Caco-2 (cell line): ENCODE results near the gene NUB1. TPM values are rescaled to one million over a fixed set of nuclear protein-coding genes. Genes with fewer than 3 reads are reported as not detected.

ENCODE experiments used
- BruUV-seq: library from RNA; stranded (reverse); fragments of 400-500 nt; replicated peaks from 2 replicates; lab custom pipeline; 2021; lab: Mats Ljungman, UMichigan
- CTCF ChIA-PET: fragments of 300-600 bp; sonication (Branson Sonifier 250); formaldehyde crosslinking; loops from one replicate; lab custom pipeline; 2022; ENCODE audit warnings: antibody characterized with exemption; lab: Charles Lee
- POLR2A ChIA-PET: fragments of 300-600 bp; sonication (Branson Sonifier 250); formaldehyde crosslinking; loops from one replicate; lab custom pipeline; 2022; ENCODE audit warnings: antibody characterized with exemption; lab: Charles Lee
- DNase-seq, 2 experiments: peaks; one replicate each; pipeline versions ENCODE4 v3.0.0 to v3.0.0-alpha.2; 2020 to 2022
- H3K27me3 ChIP-seq: replicated peaks from 2 replicates; pipeline ENCODE4 v1.6.0; 2011; ENCODE audit warnings: low read length; ENCODE audit not compliant: control insufficient read depth, insufficient read depth
- H3K36me3 ChIP-seq: 2 replicates; pipeline ENCODE4 v1.5.1; 2011; ENCODE audit warnings: low read length; ENCODE audit not compliant: control insufficient read depth, insufficient read depth
- H3K4me1 ChIP-seq: fragments of 250-450 bp; sonication (Bioruptor Pico); 2 replicates; pipeline ENCODE4 v1.5.1; 2020; ENCODE audit warnings: mild to moderate bottlenecking
- H3K4me3 ChIP-seq: 2 replicates; pipeline ENCODE4 v1.5.1; 2011; ENCODE audit warnings: low read depth, mild to moderate bottlenecking, control low read depth, low read length
- H3K9me3 ChIP-seq: fragments of 250-450 bp; sonication (Bioruptor Pico); 2 replicates; pipeline ENCODE4 v1.5.1; 2020; ENCODE audit warnings: mild to moderate bottlenecking, moderate library complexity
- H3K27ac Mint-ChIP-seq: one replicate; pipeline ENCODE4 v1.8.0; 2022; ENCODE audit warnings: mixed read lengths; ENCODE audit not compliant: unreplicated experiment
- H3K27me3 Mint-ChIP-seq: one replicate; pipeline ENCODE4 v1.8.0; 2022; ENCODE audit warnings: mixed read lengths; ENCODE audit not compliant: insufficient read depth, unreplicated experiment
- H3K36me3 Mint-ChIP-seq: one replicate; pipeline ENCODE4 v1.8.0; 2022; ENCODE audit warnings: mild to moderate bottlenecking, mixed read lengths; ENCODE audit not compliant: insufficient read depth, unreplicated experiment
- H3K4me1 Mint-ChIP-seq: one replicate; pipeline ENCODE4 v1.8.0; 2022; ENCODE audit warnings: low read depth, mixed read lengths; ENCODE audit not compliant: unreplicated experiment
- H3K4me3 Mint-ChIP-seq: one replicate; pipeline ENCODE4 v1.8.0; 2022; ENCODE audit warnings: mild to moderate bottlenecking, moderate library complexity, mixed read lengths; ENCODE audit not compliant: unreplicated experiment
- H3K9me3 Mint-ChIP-seq: one replicate; pipeline ENCODE4 v1.8.0; 2022; ENCODE audit warnings: mixed read lengths; ENCODE audit not compliant: unreplicated experiment
- intact Hi-C: fragments of 100-400 bp; cut with micrococcal nuclease; formaldehyde crosslinking; loops from one replicate; pipeline ENCODE4 v1.10.0; 2022; ENCODE audit not compliant: unreplicated experiment
- total RNA-seq: library from RNA; stranded (reverse); gene quantifications from 2 replicates; pipeline ENCODE4 v1.2.3, GENCODE V29; 2022
- TF ChIP-seq, protein P1 (sequence below), 2 experiments: fragments of 200-600 bp in 1 of 2; IDR thresholded peaks; 1 replicate in 1 of 2; 2 replicates in 1 of 2; pipeline versions ENCODE4 v1.5.1 to v1.8.0; 2011 to 2022; ENCODE audit warnings: antibody characterized with exemption in 1 of 2, control low read depth in 1 of 2, inconsistent platforms in 1 of 2, low read depth in 1 of 2, low read length in 1 of 2, mild to moderate bottlenecking in 1 of 2, moderate library complexity in 1 of 2; ENCODE audit not compliant: insufficient read depth in 1 of 2, severe bottlenecking in 1 of 2, unreplicated experiment in 1 of 2

NUB1 gene
- total RNA-seq, 1 experiment from 2014 or later: 51.6 TPM

DNA sequence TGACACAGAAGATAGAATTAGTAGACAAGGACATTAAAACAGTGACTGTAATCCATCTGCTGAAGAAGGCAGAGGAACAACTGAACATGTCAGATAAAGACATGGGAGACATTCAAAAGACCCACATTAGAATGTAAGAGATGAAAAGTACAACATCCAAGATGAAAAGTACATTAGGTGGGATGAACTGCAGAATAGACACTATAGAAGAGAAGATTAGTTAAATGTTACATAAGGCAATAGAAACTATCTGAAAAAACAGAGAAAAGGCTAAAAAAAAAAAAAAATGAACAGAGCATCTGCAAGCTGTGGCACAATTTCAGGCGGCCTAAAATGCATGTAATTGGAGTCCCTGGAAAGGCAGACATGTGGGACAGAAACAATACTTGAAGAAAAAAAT lies 21.6 kb downstream of the NUB1 start:
- no peak for DNase-seq
- POLR2A ChIA-PET: interaction anchor here (0.7 kb wide), 1 partner anchor 49 kb away, joined by 5 read pairs; no protein-coding TSS in a partner anchor
- Histone ChIP-seq H3K4me1 (0 out of 2 replicates have a peak, but pooled peaks cover 3% of the 10 kb centered on the region), H3K9me3 (no peaks in the 10 kb centered on the region), H3K4me3 (no peak overlapping the region), H3K27me3 (no peaks in the 10 kb centered on the region), H3K36me3 (no peaks in the 10 kb centered on the region; the same call in 1 of the 2 replicates)
- TF ChIP-seq, protein P1, sequence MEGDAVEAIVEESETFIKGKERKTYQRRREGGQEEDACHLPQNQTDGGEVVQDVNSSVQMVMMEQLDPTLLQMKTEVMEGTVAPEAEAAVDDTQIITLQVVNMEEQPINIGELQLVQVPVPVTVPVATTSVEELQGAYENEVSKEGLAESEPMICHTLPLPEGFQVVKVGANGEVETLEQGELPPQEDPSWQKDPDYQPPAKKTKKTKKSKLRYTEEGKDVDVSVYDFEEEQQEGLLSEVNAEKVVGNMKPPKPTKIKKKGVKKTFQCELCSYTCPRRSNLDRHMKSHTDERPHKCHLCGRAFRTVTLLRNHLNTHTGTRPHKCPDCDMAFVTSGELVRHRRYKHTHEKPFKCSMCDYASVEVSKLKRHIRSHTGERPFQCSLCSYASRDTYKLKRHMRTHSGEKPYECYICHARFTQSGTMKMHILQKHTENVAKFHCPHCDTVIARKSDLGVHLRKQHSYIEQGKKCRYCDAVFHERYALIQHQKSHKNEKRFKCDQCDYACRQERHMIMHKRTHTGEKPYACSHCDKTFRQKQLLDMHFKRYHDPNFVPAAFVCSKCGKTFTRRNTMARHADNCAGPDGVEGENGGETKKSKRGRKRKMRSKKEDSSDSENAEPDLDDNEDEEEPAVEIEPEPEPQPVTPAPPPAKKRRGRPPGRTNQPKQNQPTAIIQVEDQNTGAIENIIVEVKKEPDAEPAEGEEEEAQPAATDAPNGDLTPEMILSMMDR (IDR thresholded peaks at IDR 0.05; ENCODE audit: insufficient read depth in 1 of 2, low read depth in 1 of 2, low read length in 1 of 2, severe bottlenecking in 1 of 2, unreplicated experiment in 1 of 2): no peak
- Mint-ChIP-seq H3K36me3 (peaks cover 46% of the 10 kb centered on the region), H3K27me3 (no peaks in the 10 kb centered on the region), H3K27ac (no peak overlapping the region), H3K4me1 (no peaks in the 10 kb centered on the region), H3K4me3 (no peak overlapping the region), H3K9me3 (no peaks in the 10 kb centered on the region)
- intact Hi-C loops: no loop called here
- CTCF ChIA-PET: no interaction called here
- no TSS peak for BruUV-seq

DNA sequence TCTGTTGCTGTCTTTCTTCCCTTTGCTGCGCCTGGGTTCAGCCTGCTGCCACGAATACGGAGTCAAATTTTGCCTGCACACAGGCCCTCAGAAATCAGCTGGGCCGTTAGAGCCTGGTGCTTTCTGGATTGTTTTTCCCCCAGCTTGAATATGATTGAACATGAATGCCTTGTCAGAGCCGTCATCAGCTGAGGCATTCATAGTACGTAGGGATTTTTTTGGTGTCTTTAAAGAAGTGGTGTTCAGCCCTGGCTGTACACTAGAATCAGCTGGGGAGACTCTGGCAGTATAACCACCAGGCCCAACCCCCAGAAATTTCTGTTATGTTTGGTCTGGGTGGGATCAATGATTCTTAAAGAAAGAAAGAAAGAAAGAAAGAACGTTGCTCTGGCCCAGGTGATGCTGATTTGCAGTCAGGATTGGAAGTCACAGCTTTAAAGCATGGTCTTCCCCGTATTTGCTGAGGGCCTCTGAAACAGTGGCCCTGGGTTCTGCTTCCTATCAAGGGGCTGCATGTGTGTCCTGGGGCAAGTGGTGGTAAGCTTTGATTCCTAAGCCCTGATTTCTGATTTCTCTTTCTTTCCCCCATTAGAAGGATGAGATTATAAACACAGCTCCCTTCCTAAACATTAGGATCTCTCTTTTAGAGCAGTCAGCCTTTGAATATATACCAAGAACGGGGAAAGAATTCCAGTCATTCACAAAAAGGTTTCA lies 24.7 kb downstream of the NUB1 start:
- Histone ChIP-seq H3K27me3 (no peaks in the 10 kb centered on the region), H3K9me3 (no peaks in the 10 kb centered on the region), H3K4me3 (no peak overlapping the region), H3K36me3 (peaks cover 2% of the 10 kb centered on the region; the same call in 1 of the 2 replicates), H3K4me1 (0 out of 2 replicates have a peak, but pooled peaks cover 7% of the 10 kb centered on the region)
- no peaks in the 10 kb centered on the region for H3K4me1 Mint-ChIP-seq
- H3K27ac Mint-ChIP-seq: no peak overlapping the region
- TF ChIP-seq, protein P1 (IDR thresholded peaks at IDR 0.05; ENCODE audit: insufficient read depth in 1 of 2, low read depth in 1 of 2, low read length in 1 of 2, severe bottlenecking in 1 of 2, unreplicated experiment in 1 of 2): no peak
- H3K9me3 Mint-ChIP-seq: no peaks in the 10 kb centered on the region
- H3K27me3 Mint-ChIP-seq: no peaks in the 10 kb centered on the region
- ChIA-PET POLR2A (no interaction called here), CTCF (no interaction called here)
- peaks cover 29% of the 10 kb centered on the region for H3K36me3 Mint-ChIP-seq
- no peak for DNase-seq
- BruUV-seq: no TSS peak
- intact Hi-C loops: loop anchor here (5.0 kb wide), 1 partner anchor 266 kb away; no protein-coding TSS in a partner anchor
- H3K4me3 Mint-ChIP-seq: no peak overlapping the region

DNA sequence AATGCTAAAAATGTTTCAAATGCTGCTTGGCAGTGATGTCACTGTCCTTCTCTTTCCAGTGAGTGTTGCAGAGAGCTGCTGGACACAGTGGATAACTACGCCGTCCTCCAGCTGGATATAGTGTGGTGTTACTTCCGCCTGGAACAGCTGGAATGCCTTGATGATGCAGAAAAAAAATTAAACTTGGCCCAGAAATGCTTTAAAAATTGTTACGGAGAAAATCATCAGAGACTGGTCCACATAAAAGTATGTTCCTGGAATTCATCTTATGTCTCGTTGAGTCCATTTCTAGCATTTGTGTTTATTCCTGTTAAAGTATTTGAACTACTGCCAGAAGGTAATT lies 25.2 kb downstream of the NUB1 start:
- H3K9me3 Mint-ChIP-seq: no peaks in the 10 kb centered on the region
- intact Hi-C loops: loop anchor here (5.0 kb wide), 1 partner anchor 265 kb away; no protein-coding TSS in a partner anchor
- Histone ChIP-seq H3K4me3 (no peak overlapping the region), H3K9me3 (no peaks in the 10 kb centered on the region), H3K4me1 (0 out of 2 replicates have a peak, but pooled peaks cover 7% of the 10 kb centered on the region), H3K36me3 (peaks cover 2% of the 10 kb centered on the region; the same call in 1 of the 2 replicates), H3K27me3 (no peaks in the 10 kb centered on the region)
- no peak for DNase-seq
- H3K4me1 Mint-ChIP-seq: no peaks in the 10 kb centered on the region
- no TSS peak for BruUV-seq
- H3K27ac Mint-ChIP-seq: no peak overlapping the region
- POLR2A ChIA-PET: no interaction called here
- H3K27me3 Mint-ChIP-seq: no peaks in the 10 kb centered on the region
- no peak overlapping the region for H3K4me3 Mint-ChIP-seq
- TF ChIP-seq, protein P1 (IDR thresholded peaks at IDR 0.05; ENCODE audit: insufficient read depth in 1 of 2, low read depth in 1 of 2, low read length in 1 of 2, severe bottlenecking in 1 of 2, unreplicated experiment in 1 of 2): no peak
- peaks cover 23% of the 10 kb centered on the region for H3K36me3 Mint-ChIP-seq
- CTCF ChIA-PET: no interaction called here
